GM21737 (cell line): Measurements from ENCODE around the gene CTDSPL.

Experiments used
- ATAC-seq: cut with Tn5 transposase; IDR thresholded peaks from one replicate; pipeline ENCODE4 v1.9.1; 2021; ENCODE audit warnings: mild to moderate bottlenecking, moderate library complexity; ENCODE audit not compliant: unreplicated experiment

CTDSPL gene

DNA sequence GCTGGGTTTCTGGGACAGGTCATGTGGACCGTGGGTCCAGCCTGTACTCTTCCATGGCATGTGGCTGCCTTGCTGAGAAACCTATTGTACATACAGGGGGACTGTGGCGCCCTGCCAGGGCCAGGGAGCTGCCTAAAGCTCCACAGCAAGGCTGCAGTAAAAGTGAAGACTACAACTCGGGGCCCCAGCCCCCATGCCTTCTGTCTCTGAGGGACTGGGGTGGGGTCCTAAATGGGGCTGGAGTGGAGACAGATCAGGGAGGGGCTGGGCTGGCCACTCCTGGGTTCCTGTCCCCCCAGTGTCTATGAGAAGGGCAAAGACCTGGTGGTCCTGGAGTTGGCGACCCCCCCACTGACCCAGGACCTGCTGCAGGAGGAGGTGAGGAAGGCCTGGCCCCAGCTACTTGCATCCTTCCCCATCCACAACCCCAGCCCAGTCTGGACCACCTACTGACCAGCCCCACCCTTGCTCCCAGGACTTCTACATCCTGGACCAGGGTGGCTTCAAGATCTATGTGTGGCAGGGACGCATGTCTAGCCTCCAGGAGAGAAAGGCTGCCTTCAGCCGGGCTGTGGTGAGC is 136.2 kb downstream of the CTDSPL start:
- no peak for ATAC-seq

DNA sequence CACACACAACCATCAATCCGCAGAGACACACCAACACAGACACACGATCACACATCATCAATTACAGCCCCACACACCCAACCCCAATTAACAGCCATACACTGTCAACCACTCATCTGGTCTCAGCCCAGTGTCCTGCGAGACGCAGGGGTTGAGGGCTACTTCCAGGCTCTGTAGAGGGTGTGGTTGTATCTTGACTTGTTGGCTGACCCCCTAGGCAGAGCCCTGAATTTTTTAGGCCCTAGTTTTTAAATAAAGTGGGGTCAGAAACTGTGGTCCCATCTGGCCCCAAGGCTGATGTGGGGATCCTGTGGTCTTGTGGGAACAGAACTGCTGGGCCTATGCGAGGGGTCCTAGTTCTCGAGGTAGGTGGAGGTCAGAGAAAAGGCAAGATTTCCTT is 138.2 kb downstream of the CTDSPL start:
- no peak for ATAC-seq

DNA sequence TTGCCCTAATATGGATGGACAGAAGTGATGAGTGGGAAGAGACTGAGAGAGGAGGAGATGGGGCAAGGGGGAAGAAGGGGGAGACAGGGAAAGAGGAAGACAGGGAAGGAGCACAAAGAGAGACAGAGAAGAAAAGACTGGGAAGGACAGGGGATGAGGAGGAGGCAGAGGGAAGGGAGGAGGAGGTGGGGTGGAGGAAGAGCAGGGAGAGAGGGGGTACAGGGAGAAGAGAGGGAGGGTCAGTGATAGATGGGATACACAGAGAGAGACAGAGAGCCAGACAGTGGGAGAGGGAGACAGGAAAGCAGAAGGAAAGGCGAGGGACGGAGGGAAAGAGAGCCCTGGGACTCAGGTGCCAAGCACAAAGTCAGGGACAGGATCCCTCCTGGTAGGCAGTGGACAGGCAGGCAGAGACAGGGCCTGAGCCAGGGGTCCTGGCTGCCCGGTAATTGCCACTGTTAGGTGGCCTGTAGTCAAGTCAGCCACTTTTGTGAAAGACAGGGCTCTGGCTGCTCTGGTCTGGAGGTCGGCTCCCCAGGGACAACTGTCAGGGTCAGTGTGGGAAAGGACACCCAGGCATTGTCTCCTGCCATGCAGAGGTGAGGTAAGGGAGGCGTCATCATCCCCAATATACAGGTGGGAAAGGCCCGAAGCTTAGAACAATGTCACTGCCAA is 138.7 kb downstream of the CTDSPL start:
- ATAC-seq, result no peak

DNA sequence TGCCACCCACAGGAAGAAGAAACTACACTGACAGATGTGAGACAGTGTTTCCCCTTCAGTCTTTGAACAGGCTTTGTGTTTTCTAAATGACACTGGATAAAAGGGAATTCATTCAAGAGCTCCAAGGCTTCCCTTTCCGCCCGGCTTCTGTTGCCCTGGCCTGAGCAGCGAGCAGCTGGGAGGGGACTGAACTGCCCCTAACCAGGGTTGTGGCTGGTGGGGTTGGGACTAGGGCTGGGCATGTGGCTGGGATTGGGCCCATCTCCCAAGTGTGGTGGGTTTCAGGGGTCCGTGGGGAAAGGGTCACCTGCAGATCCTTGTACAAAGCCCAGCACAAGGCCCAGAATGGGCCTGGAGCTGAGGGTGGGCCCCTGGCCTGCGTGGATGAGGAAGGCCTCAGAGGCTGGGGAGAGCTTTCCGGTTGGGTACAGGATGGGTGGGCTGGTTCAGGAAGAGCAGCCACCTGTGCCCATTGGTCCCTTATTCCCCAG is 139.3 kb downstream of the CTDSPL start:
- no peak for ATAC-seq

- no peak for ATAC-seq
Measured at GRCh38 chr3:38001456-38002081, 139.9 kb downstream of the CTDSPL start.

DNA sequence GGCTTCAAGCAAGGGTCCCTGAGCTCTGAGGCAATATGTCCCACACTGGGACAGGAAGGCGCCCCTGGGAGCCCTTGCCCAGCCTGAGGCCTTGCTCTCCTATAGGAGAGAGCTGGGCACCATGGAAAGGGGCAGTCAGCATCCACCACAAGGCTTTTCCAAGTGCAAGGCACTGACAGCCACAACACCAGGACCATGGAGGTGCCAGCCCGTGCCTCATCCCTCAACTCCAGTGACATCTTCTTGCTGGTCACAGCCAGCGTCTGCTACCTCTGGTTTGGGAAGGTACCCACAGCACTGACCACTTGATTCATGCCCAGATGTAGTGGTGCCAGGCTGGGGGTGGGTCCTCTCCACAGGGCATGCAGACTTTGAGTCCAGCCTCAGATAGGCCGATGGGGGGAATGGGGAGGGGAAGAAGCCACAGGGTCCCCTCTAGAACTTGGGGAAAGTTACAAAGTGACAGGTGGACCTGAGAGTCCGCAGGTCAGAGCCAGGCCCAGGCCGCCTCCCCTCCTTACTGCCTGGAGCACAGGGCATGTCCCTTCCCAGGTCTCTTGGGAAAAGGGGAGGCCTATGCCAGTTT is 140.7 kb downstream of the CTDSPL start:
- no peak for ATAC-seq

DNA sequence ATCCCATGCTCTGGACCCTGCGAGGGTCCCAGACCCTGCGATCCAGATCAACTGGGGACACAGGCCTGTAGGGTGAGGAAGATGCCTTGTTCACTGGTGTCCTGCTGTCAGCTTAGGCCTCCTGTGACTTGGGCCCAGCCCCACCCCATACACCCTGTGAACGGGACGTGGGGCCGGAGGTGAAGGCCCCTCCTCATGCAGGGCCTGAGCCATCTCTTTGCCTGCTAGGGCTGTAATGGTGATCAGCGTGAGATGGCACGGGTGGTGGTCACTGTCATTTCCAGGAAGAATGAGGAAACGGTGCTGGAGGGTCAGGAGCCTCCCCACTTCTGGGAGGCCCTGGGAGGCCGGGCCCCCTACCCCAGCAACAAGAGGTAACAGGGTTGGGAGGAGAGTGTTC is 141.3 kb downstream of the CTDSPL start:
- ATAC-seq, result no peak

GRCh38 chr3:38003371-38003816 is 141.7 kb downstream of the CTDSPL start:
- no peak for ATAC-seq

GRCh38 chr3:38003817-38004414 is 142.2 kb downstream of the CTDSPL start:
- ATAC-seq, result no peak

- ATAC-seq, result no peak
Measured at GRCh38 chr3:38004415-38005075, 142.9 kb downstream of the CTDSPL start.

DNA sequence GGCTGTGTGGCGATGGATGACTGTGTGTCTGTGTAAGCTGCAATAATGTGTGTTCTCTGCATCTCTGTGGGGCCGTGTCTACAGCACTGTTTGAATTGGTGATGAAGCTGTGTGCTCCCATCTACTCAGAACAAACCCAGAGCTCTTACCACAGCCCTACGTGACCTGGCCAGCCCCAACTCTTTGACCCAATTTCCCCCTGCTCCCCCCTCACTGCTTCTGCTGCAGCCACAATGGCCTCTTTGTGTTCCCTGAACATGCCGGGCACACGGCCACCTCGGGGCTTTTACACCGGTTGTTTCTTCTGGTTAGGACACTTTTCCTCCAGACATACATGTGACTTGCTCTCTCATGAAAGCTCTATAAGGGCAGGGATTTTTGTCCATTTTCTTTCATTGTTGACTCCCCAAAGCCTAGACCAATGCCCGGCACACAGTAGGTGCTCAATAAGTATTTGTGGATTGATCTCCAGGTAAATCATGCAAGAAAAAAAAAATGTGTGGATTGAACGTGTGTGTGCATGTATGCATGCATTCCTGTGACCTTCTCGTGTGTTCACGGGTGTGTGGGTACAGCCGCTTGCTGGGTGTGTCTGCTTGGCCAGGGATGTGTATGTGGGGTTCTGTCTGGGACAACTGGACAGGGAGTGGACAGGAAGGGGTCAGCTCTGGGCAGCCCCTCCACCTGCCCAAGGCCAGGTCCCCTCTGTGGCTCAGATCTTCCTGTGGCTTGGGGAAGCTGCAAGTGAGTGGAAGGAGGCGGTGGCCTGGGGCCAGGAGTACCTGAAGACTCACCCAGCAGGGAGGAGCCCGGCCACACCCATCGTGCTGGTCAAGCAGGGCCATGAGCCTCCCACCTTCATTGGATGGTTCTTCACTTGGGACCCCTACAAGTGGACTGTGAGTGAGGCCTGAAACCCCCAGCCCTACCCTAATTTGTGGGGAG is 143.7 kb downstream of the CTDSPL start:
- no peak for ATAC-seq

DNA sequence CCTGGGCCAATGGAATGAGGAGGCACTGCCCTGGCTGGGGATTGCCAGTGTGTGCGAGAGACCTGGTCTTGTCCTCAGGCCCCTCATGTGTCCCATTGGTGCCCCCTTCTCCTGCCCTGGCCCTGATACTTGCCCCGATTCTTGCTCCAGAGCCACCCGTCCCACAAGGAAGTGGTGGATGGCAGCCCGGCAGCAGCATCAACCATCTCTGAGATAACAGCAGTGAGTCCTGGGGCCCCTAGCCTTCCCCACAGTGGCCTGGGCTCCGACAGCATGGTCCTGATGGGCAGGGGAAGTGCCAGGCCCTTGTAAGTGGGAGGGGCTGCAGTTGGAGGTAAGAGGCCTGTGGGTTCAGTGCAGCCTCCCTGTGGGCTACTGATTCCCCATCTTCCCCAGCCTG is 144.4 kb downstream of the CTDSPL start:
- no peak for ATAC-seq

DNA sequence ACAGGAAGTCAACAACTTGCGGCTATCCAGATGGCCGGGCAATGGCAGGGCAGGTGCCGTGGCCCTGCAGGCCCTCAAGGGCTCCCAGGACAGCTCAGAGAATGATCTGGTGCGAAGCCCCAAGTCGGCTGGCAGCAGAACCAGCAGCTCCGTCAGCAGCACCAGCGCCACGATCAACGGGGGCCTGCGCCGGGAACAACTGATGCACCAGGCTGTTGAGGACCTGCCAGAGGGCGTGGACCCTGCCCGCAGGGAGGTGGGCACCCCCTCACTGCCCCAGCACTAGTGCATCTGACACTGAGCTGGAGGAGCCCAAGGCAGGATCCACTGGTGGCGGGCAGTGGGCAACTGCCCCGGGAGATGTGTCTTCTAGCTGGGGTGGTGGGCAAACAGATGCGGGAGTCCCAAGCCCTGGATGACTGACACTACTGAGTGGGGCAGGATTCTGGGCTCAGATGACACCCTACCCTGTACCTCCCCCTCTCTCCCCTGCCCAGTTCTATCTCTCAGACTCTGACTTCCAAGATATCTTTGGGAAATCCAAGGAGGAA is 144.8 kb downstream of the CTDSPL start:
- ATAC-seq, result no peak

DNA sequence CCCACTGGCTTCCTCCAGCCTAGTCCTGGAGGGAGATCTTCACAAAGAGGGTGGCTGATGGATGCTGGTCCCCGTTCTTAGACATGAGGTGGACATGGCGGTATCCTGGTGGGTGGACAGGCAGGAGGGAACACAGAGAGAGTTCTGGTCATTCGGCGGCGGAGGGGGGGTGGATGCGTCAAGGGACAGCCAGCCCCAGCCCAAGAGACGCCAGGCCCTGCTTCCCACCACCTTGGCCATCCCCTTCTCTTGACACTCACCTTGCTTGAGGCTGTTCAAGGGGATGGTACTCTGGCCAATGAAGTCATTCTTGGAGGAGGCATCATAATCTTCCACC is 146.0 kb downstream of the CTDSPL start:
- no peak for ATAC-seq

DNA sequence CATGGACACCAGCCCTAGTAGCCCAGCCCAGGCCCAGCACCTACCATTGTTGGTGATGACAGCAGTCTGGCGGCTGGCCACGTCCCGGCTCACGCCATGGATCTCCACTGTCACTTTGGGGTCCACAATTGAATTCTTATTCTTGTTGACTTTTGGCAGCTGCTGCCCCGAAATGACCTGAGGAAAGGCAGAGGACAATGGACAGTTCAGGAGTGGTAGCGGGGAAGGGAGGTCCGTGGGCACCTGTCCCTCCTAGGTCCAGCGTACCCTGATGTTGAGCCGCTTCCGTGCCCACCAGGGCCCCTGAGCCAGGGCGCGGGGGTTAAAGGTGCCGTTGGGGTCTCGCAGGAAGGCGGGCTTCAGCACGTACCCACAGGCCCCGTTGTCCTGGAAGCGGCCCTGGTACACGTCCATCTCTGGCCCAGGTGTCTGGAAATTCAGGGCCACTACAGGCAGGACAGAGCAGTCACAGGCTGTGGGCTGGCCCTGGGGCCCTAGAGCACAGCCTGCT is 146.6 kb downstream of the CTDSPL start:
- no peak for ATAC-seq

DNA sequence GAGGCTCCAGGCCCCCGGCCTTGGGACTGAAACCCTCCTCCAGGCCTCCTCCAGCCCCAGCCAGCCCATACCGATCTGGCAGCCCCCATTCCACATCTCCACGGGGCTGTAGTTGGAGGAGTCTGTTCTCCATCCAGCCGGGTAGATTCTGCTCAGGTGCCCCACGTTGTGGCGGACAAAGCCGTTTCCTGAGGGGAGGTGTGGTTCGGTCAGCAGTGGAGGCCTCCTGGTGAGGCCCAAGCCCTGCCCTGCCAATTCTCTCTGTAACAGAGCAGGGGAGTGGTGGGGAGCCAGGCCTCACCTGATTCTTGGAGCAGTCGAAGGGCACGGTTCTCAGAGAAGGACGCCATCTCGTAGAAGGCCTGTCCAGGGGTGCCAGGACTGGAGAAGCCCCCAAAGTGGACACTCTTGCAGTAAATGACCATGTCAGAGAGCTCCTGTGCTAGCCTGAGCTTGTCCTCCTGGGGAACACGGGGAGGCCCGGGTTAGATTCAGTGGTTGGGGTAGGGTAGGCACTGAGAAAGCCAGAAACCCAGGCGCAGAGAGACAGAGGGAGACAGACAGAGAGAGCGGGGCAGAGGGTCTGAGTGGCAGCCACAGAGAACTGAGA is 147.4 kb downstream of the CTDSPL start:
- ATAC-seq, result no peak

GRCh38 chr3:38009807-38010591 is 148.3 kb downstream of the CTDSPL start:
- ATAC-seq, result no peak

- no peak for ATAC-seq
Measured at GRCh38 chr3:38011111-38011510, 149.4 kb downstream of the CTDSPL start.
